IMR-90 (cell line): Measurements from ENCODE around the gene SPATA31D1.

Experiments used
- CEBPB ChIP-seq: IDR thresholded peaks from 2 replicates; pipeline ENCODE4 v1.6.1; 2012; ENCODE audit warnings: low read depth, low read length, improper control_type of control experiment
- MAFK ChIP-seq: IDR thresholded peaks from 2 replicates; pipeline ENCODE4 v1.6.1; 2012; ENCODE audit warnings: low read depth, low read length, improper control_type of control experiment
- MAZ ChIP-seq: IDR thresholded peaks from 2 replicates; pipeline ENCODE4 v1.6.1; 2012; ENCODE audit warnings: low read depth, mild to moderate bottlenecking, low read length, improper control_type of control experiment, moderate library complexity, borderline replicate concordance
- NFE2L2 ChIP-seq: fragments of 150-350 bp; IDR thresholded peaks from 2 replicates; pipeline ENCODE4 v1.6.1; 2016; ENCODE audit warnings: low read depth, mild to moderate bottlenecking, low read length
- POLR2A ChIP-seq: IDR thresholded peaks from 2 replicates; pipeline ENCODE4 v1.6.1; 2012; ENCODE audit warnings: mild to moderate bottlenecking, low read depth, low read length
- RAD21 ChIP-seq: IDR thresholded peaks from 2 replicates; pipeline ENCODE4 v1.6.1; 2012; ENCODE audit warnings: low read length, improper control_type of control experiment
- RCOR1 ChIP-seq: IDR thresholded peaks from 2 replicates; pipeline ENCODE4 v1.6.1; 2012; ENCODE audit warnings: mild to moderate bottlenecking, low read length, improper control_type of control experiment; ENCODE audit not compliant: insufficient replicate concordance
- RFX5 ChIP-seq: IDR thresholded peaks from 2 replicates; pipeline ENCODE4 v1.8.0; 2012; ENCODE audit warnings: low read depth, mild to moderate bottlenecking, low read length, moderate library complexity
- SMC3 ChIP-seq: fragments of 150-350 bp; IDR thresholded peaks from 2 replicates; pipeline ENCODE4 v1.6.1; 2016; ENCODE audit warnings: low read depth, mild to moderate bottlenecking, antibody characterized with exemption, low read length, moderate library complexity
- TF ChIP-seq, protein P1 (sequence below): conservative IDR thresholded peaks from 2 replicates; pipeline ENCODE4 v1.5.1; 2012; ENCODE audit warnings: mild to moderate bottlenecking, low read depth, low read length, improper control_type of control experiment
- TF ChIP-seq, protein P2 (sequence below): fragments of 150-350 bp; IDR thresholded peaks from 2 replicates; pipeline ENCODE4 v1.6.1; 2017; ENCODE audit warnings: mild to moderate bottlenecking, antibody characterized with exemption, low read length, low read depth
- TF ChIP-seq, protein P3 (sequence below): fragments of 150-350 bp; IDR thresholded peaks from 2 replicates; pipeline ENCODE4 v1.6.1; 2016; ENCODE audit warnings: low read depth, mild to moderate bottlenecking, low read length, moderate library complexity, borderline replicate concordance

GRCh38 chr9:81984928-81985327 lies 3.6 kb upstream of the SPATA31D1 start:
- TF ChIP-seq SMC3 (no peak), RFX5 (no peak), RAD21 (no peak), POLR2A (no peak), RCOR1 (no peak), MAZ (no peak), CEBPB (no peak), MAFK (no peak), NFE2L2 (no peak)
- TF ChIP-seq, protein P1, sequence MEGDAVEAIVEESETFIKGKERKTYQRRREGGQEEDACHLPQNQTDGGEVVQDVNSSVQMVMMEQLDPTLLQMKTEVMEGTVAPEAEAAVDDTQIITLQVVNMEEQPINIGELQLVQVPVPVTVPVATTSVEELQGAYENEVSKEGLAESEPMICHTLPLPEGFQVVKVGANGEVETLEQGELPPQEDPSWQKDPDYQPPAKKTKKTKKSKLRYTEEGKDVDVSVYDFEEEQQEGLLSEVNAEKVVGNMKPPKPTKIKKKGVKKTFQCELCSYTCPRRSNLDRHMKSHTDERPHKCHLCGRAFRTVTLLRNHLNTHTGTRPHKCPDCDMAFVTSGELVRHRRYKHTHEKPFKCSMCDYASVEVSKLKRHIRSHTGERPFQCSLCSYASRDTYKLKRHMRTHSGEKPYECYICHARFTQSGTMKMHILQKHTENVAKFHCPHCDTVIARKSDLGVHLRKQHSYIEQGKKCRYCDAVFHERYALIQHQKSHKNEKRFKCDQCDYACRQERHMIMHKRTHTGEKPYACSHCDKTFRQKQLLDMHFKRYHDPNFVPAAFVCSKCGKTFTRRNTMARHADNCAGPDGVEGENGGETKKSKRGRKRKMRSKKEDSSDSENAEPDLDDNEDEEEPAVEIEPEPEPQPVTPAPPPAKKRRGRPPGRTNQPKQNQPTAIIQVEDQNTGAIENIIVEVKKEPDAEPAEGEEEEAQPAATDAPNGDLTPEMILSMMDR = no peak
- TF ChIP-seq, protein P2, sequence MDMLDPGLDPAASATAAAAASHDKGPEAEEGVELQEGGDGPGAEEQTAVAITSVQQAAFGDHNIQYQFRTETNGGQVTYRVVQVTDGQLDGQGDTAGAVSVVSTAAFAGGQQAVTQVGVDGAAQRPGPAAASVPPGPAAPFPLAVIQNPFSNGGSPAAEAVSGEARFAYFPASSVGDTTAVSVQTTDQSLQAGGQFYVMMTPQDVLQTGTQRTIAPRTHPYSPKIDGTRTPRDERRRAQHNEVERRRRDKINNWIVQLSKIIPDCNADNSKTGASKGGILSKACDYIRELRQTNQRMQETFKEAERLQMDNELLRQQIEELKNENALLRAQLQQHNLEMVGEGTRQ = no peak
- TF ChIP-seq, protein P3, sequence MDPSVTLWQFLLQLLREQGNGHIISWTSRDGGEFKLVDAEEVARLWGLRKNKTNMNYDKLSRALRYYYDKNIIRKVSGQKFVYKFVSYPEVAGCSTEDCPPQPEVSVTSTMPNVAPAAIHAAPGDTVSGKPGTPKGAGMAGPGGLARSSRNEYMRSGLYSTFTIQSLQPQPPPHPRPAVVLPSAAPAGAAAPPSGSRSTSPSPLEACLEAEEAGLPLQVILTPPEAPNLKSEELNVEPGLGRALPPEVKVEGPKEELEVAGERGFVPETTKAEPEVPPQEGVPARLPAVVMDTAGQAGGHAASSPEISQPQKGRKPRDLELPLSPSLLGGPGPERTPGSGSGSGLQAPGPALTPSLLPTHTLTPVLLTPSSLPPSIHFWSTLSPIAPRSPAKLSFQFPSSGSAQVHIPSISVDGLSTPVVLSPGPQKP = no peak
